Stimulated activated CD4-positive, alpha-beta T cell treated with anti-CD3 and anti-CD28 coated beads, Interleukin-4, amount 100 ng/mL, for 4 hours (primary cell): ENCODE data around the gene CAPN13.

Experiments
- DNase-seq, 2 experiments: peaks; one replicate each; pipeline ENCODE4 v3.0.0-alpha.2; 2020

Gene CAPN13

GRCh38 chr2:30678410-30679137, 128.7 kb downstream of the CAPN13 start:
- DNase-seq = no peak

- no peak for DNase-seq
Measured at GRCh38 chr2:30677861-30678385, 129.3 kb downstream of the CAPN13 start.

GRCh38 chr2:30677231-30677630, 130.0 kb downstream of the CAPN13 start:
- no peak for DNase-seq

GRCh38 chr2:30675758-30676157, 131.5 kb downstream of the CAPN13 start:
- no peak for DNase-seq

DNA sequence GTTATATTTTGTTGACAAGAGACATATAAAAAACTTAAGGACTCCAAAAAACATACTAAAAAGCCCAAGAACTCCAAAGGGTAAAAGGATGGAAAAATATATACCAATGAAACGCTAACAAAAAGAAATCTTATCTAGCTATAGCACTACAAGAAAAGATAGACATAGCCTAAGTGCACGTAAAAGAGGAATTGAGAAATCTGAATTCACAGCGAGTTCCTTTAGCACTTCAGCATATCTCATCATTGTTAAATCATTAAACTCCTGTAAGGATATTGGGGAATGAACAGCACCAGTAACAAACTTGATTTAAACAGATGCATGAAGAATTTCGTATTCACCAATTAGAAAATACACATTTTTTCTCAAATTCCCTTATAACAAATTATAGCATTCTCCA, 134.1 kb downstream of the CAPN13 start:
- no peak for DNase-seq
